Transverse colon (tissue), 4 donors: Measurements from ENCODE around the gene SLC6A7.

Experiments
- EP300 ChIP-seq: sonication (generic); formaldehyde crosslinking; IDR thresholded peaks from one replicate; pipeline ENCODE4 v1.6.1; 2017; ENCODE audit warnings: antibody characterized with exemption, low read depth
- POLR2A ChIP-seq: fragments of 450-650 bp; IDR thresholded peaks from one replicate; pipeline ENCODE4 v1.6.1; 2016; ENCODE audit warnings: antibody characterized with exemption, mild to moderate bottlenecking, moderate library complexity
- POLR2AphosphoS5 ChIP-seq, 3 donors: sonication (generic); formaldehyde crosslinking; IDR thresholded peaks; one replicate each; pipeline ENCODE4 v1.6.1; 2016; ENCODE audit warnings: antibody characterized with exemption in 3 of 3
- TF ChIP-seq, protein P1 (sequence below), 5 experiments: fragments of 200-600 bp in 3 of 5; fragments of 450-650 bp in 2 of 5; sonication (generic) in 3 of 5; IDR thresholded peaks; 1 replicate in 2 of 5; 2 replicates in 3 of 5; pipeline ENCODE4 v1.5.1; 2016 to 2017; ENCODE audit warnings: antibody characterized with exemption in 5 of 5, inconsistent platforms in 3 of 5, mild to moderate bottlenecking in 2 of 5, moderate library complexity in 1 of 5

DNA sequence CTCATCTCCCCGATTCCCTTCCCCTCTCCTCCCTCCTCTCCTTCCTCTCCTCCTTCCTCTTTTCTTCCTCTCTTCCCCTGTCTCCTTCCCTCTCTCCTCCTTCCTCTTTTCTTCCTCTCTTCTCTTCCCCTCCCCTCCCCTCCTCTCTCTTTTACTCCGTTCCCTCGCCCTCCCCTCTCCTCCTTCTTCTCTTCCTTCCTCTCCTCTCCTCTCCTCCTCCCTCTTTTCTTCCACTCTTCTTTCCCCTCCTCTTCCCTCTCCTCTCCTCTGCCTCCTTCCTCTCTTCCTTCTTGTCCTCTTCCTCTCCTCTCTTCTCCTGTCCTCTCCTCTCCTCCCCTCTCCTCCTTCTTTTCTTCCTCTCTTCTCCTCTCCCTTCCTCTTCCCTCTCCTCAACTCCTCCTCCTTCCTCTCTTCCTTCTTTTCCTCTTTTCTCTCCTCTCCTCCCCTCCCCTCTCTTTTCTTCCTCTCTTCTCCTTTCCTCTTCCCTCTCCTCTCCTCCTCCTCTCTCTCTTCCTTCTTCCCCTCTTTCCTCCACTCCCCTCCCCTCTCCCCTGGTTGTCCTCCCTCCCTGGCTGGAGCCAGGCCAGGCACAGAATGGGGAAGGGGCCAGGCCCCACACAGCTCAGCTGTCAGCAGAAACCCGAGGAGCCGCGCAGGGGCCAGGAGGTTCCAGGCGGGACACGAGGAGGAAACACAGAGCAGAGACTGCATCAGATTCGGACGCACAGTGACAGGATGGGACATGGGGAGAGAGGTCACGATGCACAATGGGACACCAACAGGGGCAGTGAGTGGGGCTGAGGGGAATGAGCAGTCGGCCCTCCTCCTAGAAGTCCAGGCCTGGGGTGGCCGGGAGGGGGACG is 51.7 kb downstream of the SLC6A7 start:
- TF ChIP-seq, protein P1, sequence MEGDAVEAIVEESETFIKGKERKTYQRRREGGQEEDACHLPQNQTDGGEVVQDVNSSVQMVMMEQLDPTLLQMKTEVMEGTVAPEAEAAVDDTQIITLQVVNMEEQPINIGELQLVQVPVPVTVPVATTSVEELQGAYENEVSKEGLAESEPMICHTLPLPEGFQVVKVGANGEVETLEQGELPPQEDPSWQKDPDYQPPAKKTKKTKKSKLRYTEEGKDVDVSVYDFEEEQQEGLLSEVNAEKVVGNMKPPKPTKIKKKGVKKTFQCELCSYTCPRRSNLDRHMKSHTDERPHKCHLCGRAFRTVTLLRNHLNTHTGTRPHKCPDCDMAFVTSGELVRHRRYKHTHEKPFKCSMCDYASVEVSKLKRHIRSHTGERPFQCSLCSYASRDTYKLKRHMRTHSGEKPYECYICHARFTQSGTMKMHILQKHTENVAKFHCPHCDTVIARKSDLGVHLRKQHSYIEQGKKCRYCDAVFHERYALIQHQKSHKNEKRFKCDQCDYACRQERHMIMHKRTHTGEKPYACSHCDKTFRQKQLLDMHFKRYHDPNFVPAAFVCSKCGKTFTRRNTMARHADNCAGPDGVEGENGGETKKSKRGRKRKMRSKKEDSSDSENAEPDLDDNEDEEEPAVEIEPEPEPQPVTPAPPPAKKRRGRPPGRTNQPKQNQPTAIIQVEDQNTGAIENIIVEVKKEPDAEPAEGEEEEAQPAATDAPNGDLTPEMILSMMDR (IDR thresholded peaks at IDR 0.05) = no peak
- no peak for TF ChIP-seq EP300
- no peak for TF ChIP-seq POLR2A
- no peak for TF ChIP-seq POLR2AphosphoS5 (IDR thresholded peaks at IDR 0.05)
